GM19397 (cell line): ENCODE results near the gene PLGLB1.
"Not testable (repeated sequence)": the region's sequence is repeated elsewhere in the genome, so short reads cannot be mapped to it uniquely, and the experiment has no call there.

ENCODE experiments used
- ATAC-seq: cut with Tn5 transposase; IDR thresholded peaks from one replicate; pipeline ENCODE4 v1.9.1; 2021; ENCODE audit warnings: mild to moderate bottlenecking, moderate library complexity; ENCODE audit not compliant: unreplicated experiment

The PLGLB1 gene

DNA sequence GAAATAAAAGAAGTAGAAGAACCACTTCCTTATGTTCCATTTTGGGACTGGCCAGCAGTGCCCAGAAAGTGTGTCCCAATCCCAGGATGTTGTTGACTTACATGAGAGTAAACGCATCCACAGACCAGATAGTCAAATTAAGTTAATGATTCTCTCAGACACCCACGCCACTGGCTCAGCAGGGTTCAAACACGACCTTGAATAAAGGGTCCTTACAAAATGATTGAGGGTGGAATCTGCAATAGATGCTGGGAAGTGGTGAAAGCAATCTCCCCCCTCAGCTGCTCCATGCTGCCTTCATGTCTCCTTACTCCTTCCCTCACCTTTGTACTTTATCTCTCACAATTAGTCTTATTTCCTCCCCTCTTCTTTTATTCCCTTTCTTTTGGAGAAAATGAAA, at the start of gene PLGLB1:
Gene PLGLB1, minus strand, starts transcription at position 101 of the 400 bp plus-strand sequence. Its CDS starts 61 bp downstream, at position 40.
- ATAC-seq: not testable (repeated sequence)

DNA sequence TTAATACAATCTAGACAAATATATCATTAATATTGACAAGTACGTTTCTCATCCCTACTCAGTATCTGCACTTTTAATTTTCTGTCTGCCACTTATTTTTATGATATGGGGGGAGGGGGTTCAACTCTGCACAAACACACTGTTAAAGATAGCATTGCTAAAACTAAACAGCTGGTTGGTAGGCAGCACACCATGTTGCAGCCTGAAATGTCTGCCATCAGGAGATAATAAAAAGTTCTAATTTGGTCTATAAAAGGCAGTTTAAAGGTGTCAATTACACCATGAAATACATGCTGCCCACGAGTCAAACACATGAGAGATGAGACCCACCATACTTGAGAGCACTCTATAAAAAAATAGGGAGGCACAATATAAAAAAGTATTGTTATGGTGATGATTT, 42.7 kb upstream of the PLGLB1 start:
- ATAC-seq: not testable (repeated sequence)

DNA sequence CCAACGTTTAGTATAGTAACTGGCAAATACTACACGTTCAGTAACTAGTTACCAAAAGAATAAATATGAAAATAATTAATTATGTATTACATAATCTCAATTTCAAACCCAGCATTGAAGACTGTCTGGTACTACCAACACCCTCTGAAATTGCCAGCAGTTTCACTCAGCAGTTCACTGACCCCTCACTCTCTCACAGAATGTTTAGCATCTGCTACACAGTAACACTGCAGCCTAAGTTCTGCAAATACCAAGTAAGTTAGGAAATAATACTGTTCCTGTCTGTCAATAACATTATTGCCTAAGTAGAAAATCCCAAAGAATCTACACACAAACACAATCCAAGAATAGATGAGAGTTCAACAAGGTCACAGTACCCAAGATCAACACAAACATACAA, 41.8 kb upstream of the PLGLB1 start:
- ATAC-seq: not testable (repeated sequence)

DNA sequence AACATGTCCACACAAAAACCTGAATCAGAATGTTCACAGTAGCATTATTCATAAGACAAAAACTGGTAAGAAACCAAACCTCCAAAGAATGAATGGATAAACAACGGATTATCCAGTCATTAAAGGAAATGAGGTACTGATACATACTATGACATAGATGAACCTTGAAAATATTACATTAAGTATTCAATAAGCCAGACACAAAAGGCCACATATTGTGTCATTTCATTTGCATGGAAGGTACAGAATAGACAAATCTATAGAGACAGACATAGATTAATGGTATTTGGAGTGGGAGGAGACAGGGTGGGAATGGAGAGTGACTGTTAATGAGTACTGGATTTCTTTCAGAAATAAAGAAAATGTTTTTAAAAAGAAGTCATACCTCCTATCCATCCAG, 39.9 kb upstream of the PLGLB1 start:
- not testable (repeated sequence) for ATAC-seq

DNA sequence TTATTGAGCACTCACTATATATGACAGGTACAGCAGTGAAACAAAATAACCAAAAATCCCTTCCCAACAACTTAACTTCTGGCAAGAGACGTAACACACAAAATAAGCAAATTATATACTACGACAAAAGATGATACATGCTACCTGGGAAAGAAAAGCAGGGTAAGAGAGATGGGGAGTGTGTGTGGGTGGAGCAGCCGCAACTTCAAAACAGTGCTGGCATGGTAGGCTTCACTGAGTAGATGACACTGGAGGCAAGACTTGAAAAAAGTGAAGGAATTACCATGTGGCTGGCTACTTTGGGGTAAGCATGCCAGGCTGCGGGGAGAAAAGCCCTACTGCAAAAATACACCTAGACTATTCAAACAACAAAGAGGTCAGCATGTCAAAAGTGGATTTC, 36.0 kb upstream of the PLGLB1 start:
- not testable (repeated sequence) for ATAC-seq

DNA sequence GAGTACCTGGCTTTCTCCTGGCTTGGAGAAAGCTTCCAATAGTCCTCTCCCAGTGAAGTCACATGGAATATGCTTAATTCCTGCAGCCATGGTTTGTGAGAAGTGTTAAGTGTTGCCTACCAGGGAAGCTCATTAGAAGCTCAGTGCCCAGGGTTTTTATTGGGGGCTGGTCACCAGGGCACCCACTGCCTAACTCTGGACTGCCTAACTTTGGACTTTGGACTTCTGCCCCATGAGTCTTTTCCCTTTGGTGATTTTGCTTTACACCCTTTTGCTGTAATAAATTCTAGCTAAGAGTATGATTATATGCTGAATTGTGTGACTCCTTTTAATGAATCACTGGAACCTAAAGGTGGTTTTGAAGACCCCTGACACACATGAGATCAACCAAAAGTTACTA, 35.2 kb upstream of the PLGLB1 start:
- not testable (repeated sequence) for ATAC-seq

DNA sequence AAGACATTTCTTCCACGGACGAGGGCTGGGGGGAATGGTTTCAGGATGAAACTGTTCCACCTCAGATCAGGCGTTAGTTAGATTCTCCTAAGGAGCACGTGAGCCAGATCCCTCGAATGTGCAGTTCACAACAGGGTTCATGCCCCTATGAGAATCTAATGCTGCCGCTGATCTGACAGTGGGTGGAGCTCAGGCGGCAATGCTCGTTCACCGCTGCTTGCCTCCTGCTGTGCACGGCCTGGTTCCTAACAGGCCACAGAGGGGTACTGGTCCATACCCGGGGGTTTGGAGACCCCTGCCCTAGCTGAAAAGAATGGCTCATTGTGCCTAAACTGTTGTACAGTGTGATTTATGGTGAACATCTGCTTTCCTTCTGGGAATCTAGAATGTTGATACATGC, 34.8 kb upstream of the PLGLB1 start:
- not testable (repeated sequence) for ATAC-seq

DNA sequence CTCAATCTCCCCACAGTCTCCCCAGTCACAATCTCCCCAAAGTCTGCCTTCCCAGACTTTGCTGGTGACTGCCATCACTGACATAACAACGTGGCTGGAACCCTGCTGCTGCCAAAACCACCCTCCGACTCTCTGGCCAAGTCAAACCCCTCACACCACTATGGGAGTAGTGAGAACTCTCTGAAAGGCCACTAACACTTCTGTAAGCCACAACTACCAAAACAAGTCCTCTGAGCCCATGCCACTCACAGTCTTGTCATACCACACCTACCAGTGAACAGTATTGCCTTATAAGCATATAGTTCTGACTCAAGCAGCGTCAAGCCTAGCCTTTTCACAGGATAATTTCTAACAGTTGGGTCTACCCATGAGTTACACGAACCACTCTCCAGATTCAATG, 32.7 kb upstream of the PLGLB1 start:
- ATAC-seq: not testable (repeated sequence)

DNA sequence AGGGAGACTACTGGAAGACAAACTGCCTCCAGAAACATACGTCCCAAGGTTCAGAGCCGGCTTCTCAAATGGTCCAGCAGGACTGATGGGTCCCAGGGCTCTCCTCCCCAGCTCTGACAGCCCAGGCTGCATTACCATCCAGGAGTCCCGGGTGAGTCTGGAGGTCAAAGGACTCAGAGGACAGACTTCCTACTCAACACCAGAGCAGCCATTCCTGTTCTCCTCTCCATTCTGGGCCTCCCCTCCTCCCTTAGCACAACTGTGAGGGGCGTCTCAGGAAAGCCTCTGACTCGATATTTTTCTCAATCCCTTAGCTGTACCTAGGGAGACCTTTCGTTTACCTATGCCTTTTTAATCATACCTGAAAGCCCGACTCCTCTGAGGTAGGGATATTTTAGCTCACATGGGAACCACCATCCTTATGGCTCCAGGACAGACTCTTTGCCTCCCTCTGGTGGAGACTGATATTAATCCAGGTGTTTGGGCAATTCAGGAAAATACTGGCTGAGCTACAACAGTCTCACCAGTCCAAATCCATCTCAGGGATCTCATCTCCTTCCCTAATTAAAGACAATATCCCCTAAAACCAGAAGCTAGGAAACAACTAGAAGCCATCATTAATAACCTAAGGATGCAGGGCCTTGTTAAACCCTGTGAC, 19.8 kb upstream of the PLGLB1 start:
- not testable (repeated sequence) for ATAC-seq

DNA sequence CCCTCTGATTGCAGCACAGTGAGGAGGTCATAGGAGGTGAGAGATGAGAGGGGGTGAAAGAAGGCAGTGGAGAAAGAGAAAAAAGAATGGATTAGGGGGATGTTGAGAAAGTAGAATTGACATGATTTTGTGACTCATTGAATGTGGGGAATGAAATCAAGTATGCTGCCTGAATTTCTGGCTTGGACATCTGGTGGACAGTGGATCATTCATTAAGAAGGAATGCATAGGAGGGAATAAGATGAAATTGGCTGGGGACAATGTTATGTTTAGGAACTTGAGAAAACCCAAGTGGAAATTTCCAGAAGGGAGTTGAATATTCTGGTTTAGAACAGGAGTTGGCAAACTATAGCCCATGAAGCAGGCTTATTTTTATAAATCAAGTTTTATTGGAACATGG, 7.0 kb upstream of the PLGLB1 start:
- not testable (repeated sequence) for ATAC-seq

DNA sequence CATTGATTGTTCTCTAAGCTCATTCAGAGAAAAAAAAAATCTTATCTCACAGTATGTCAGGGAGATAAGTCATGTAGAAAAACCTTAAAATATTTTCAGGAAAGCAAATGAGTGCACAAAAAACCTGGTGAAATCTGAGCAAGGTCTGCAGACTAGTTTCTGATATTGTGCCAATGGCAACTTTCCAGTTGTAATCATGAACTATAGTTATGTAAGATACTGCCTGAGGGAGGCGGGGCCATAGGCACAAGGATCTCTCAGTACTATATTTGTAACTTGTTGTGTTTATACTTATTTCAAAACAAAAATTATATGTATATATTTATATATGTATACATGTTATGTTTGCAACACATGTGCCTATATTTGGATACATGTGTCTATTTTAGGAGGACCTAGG, 5.2 kb upstream of the PLGLB1 start:
- ATAC-seq: not testable (repeated sequence)

DNA sequence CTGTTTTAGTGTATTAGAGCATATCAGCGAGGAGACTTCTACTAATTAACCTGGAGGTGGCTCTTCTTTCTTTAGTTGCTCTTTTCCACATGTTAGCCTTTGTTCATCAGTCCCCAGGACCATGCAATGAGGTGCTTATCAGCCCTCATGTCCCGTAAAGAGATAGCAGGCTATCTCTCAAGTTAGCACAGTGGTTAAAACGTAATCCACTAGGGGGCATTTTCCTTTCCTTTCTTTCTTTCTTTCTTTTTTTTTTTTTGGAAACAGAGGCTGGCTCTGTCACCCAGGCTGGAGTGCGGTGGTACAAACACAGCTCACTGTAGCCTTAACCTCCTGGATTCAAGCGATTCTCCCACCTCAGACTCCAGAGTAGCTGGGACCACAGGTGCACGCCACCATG, 4.3 kb upstream of the PLGLB1 start:
- not testable (repeated sequence) for ATAC-seq

DNA sequence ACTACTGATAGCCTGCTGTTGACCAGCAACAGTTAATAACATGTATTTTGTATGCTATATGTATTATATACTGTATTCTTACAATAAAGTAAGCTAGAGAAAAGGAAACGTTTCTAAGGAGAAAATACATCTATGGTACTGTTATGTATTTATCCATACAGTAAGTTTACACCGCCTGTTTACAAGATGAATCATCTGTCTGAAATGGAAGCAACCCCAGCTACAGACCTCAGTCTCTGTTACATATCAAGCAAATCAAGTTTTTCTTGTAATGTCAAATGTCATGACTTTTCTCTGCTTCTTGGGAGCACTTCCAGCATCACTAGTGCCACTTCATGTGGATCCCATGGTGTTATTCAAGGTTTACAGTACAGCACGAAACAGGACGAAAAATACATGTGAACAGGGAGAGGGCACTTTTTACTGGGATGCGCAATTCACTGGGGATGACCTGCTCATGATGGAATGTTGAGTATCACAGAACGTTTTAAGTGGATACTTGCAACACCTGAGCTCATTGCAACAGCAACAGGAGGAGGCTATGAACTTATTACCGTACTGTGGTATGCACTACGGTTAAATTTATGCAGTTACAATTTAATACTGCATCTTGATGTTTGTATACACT, 2.5 kb upstream of the PLGLB1 start:
- not testable (repeated sequence) for ATAC-seq

DNA sequence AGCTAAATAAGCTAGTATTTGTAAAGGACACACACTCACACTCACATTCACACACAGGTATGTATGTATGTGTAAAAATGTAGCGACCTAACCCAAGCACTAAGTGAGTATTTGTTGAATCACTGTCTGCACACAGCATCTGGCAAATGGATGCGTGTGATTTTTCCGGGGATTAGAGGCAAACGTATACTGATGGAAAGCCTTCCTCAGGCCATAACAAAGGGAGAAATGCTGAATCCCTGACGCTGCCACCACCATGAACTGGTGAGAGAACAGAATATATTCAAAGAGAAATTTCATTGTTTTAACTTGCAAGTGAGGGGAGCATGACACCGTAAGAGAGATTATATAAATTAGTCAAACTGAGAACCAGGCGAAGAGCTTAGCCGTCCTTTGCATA, 601 bp downstream of the PLGLB1 start:
- ATAC-seq: not testable (repeated sequence)

DNA sequence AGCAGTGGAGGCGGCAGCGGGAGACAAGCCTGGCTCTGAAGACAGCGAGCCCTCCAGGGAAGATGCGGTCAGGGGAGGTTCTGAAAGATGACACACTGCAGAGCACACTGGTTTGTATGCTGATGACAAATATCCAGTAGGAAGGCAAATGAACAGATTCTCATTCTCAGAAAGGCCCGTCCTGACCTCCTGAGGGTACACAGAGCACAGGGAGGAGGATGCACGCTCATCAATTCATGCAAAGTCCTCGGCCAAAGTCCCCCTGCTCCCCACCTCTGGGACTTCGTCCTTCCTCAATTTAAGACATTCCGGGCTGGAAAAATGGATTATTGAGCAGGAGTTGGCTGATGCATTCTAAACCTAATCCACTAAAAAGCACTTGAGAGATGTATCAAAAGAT, 2.6 kb downstream of the PLGLB1 start:
- not testable (repeated sequence) for ATAC-seq

DNA sequence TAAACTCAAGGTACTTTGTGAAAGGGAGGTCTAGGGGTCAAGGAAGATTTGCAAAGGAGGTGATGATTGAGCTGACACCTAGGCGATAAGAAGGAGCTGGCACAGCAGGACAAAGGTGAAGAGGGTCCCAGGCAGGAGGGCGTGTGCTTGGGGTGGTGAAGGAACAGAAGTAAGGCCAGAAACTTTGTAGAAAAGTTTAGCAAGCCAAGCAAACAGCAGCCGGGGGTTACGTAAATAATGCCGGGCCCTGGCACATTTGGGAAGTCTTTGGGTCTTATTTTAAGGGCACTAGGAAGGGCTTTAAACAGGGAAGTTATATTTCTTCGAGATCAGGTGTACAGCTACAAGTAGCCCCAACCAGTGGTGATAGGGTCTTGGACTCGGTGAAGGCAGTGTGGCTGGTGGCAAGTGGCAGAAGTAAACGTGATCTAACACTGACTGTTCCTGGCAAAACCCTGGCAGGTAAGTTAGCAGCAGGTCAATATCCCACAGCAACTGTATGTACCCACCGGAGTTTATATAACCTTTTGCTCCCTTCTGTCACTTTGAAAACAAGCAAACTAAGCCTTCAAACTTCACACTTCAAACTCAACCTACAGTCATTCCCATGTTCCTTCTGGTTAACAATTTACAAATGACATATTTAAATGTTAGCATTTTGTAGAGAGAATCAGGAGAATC, 7.0 kb downstream of the PLGLB1 start:
- ATAC-seq: not testable (repeated sequence)

DNA sequence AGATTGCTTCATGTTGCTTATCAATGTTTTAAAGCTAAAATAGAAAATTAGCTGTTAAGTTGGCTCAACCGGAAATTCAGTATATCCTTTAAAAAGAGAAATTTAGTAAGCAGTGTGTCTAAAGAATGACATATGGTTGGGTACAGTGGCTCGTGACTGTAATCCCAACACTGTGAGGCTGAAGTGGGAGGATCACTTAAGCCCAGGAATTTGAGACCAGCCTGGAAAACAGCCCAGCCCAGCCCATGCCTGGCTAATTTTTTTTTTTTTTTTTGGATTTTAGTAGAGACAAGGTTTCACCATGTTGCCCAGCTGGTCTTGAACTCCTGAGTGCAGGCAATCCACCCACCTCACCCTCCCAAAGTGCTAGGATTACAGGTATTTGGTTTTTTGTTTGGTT, 17.2 kb downstream of the PLGLB1 start:
- ATAC-seq: not testable (repeated sequence)
